Activated T-helper 1 cell treated with anti-CD3 and anti-CD28 coated beads, Interleukin-12 subunit alpha, Interleukin-12 subunit beta, Interleukin-2, Interleukin-4 antibody, amounts not matched to agents 30 ng/mL and 10 ng/mL and 1 ng/mL, durations not matched to agents 14 hours and 24 hours and 36 hours (primary cell): Measurements from ENCODE around the gene PIK3C2G. TPM values are rescaled to one million over a fixed set of nuclear protein-coding genes. Genes with fewer than 3 reads are reported as not detected.

ENCODE experiments used
- DNase-seq: peaks from one replicate; pipeline ENCODE4 v3.0.0; 2021; ENCODE audit warnings: low spot score
- H3K27ac Mint-ChIP-seq: one replicate; pipeline ENCODE4 v1.8.0; 2021; ENCODE audit warnings: mild to moderate bottlenecking, mixed read lengths
- H3K27me3 Mint-ChIP-seq: one replicate; pipeline ENCODE4 v1.8.0; 2022; ENCODE audit warnings: mild to moderate bottlenecking, moderate library complexity, mixed read lengths; ENCODE audit not compliant: insufficient read depth
- H3K36me3 Mint-ChIP-seq: one replicate; pipeline ENCODE4 v1.8.0; 2021; ENCODE audit warnings: low read depth, mixed read lengths
- H3K4me1 Mint-ChIP-seq: one replicate; pipeline ENCODE4 v1.8.0; 2021; ENCODE audit warnings: low read depth, mixed read lengths
- H3K4me3 Mint-ChIP-seq: one replicate; pipeline ENCODE4 v1.8.0; 2021; ENCODE audit warnings: mild to moderate bottlenecking, moderate library complexity, mixed read lengths
- H3K9me3 Mint-ChIP-seq: one replicate; pipeline ENCODE4 v1.8.0; 2021; ENCODE audit warnings: mixed read lengths
- intact Hi-C: fragments of 100-400 bp; cut with micrococcal nuclease; formaldehyde crosslinking; loops from one replicate; pipeline ENCODE4 v1.15.1; 2024
- total RNA-seq: library from RNA; stranded (reverse); gene quantifications from 2 replicates; pipeline ENCODE4 v1.2.3, GENCODE V29; 2022

PIK3C2G gene
- total RNA-seq, 1 donor from 2014 or later = not detected

DNA sequence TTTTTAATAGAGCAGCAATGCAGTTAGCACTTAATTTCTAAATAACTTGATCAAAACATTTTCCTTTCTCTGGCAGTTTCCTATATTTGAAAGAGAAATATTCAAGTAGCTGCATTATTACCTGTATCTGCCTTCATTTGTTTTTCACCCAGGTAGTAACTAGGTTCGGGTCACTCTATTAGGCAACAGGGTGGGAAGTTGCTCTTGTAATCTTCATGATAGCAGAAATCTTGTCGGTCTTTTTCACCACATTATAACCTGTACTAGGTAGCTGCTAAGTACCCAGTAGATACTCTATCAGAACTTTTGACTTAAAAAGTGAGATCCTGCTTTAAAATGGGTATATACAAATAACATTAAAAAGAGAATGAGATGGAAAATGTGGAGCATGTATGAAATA is 2.4 kb upstream of the PIK3C2G start:
- H3K27ac Mint-ChIP-seq = no peak overlapping the region
- no peaks in the 10 kb centered on the region for H3K4me1 Mint-ChIP-seq
- H3K36me3 Mint-ChIP-seq = no peaks in the 10 kb centered on the region
- no peaks in the 10 kb centered on the region for H3K27me3 Mint-ChIP-seq
- peaks cover 3% of the 10 kb centered on the region for H3K9me3 Mint-ChIP-seq
- intact Hi-C loops = no loop called here
- no peak for DNase-seq
- H3K4me3 Mint-ChIP-seq = no peak overlapping the region

DNA sequence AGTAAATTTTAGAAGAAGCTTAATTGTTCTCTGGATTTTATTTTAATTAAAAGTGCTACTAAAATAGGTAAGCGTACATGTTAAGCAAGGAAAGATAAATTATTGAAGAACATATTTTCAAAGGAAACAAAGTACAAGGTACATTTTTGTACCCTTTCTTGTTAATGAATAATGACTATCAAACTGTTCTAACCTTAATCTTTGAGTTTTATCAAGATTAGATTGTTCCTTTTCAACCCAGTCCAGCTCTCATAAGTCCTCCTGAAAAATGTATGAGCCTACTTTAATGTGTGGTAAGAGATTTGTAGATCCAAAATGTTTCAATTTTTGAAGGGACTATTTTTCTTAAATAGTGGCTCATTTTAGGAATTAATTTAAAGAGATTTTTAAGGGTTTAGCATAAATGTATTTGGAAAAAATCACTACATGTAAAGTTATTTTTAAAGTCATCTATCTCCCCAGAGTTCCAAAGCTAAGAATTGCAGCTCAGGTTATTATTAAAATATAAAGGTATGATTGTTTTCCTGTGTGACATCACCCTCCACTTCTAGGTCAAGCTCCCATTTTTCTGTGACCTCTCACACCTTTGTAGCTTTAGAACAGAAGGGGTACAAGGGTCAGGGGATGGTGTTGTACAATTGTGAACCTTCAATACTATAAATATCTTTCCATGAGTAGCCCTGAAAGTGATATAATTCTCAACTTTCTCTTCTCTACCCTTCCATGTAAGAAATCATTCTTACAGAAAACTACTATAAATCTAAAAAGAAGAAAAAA is 1.2 kb upstream of the PIK3C2G start:
- intact Hi-C loops = no loop called here
- Mint-ChIP-seq H3K4me3 (no peak overlapping the region), H3K27me3 (no peaks in the 10 kb centered on the region), H3K27ac (no peak overlapping the region), H3K36me3 (no peaks in the 10 kb centered on the region), H3K4me1 (no peaks in the 10 kb centered on the region), H3K9me3 (peaks cover 3% of the 10 kb centered on the region)
- no peak for DNase-seq

DNA sequence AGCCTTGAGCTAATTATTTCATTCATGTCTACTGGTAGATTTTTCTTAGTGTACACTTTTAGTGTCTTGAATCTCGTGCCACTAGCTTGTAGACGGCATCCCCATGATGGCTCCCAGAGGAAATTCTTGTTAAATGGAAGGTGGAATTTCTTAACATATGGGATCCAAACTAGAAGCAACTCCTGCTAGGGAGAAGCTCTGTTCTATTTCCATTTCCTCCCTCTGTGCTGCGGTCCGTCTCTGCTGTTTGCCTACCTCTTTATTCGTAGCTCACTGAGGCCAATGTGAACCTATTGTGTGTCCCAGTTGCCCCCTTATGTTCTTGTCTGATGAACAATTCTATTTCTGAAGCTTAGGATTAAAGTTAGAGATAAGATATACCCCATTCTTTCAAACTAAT is 588 bp downstream of the PIK3C2G start:
- Mint-ChIP-seq H3K27ac (no peak overlapping the region), H3K27me3 (no peaks in the 10 kb centered on the region), H3K9me3 (no peaks in the 10 kb centered on the region), H3K4me1 (no peaks in the 10 kb centered on the region), H3K36me3 (no peaks in the 10 kb centered on the region), H3K4me3 (no peak overlapping the region)
- no peak for DNase-seq
- intact Hi-C loops = no loop called here

DNA sequence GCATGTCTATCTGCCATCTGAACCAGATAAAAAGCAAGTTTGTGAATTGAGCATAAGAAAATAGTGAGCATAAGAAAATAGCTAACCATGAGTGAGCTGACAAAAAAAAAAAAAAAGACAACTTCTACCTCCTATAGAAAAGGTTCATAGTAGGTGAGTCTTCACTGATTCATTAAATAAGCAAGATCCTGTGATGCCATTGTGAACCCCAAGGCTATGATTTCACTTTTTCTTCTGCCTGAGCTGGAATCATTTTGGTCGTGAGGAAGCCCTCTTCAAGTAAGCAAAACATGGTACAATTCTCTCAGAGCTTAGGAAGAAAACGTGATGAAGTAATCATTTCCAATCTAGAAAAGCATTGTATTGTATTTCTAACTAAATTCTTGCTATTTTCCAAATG is 1.2 kb downstream of the PIK3C2G start:
- H3K9me3 Mint-ChIP-seq = no peaks in the 10 kb centered on the region
- H3K27ac Mint-ChIP-seq = no peak overlapping the region
- H3K4me3 Mint-ChIP-seq = no peak overlapping the region
- no peak for DNase-seq
- H3K36me3 Mint-ChIP-seq = no peaks in the 10 kb centered on the region
- intact Hi-C loops = no loop called here
- no peaks in the 10 kb centered on the region for H3K4me1 Mint-ChIP-seq
- no peaks in the 10 kb centered on the region for H3K27me3 Mint-ChIP-seq

DNA sequence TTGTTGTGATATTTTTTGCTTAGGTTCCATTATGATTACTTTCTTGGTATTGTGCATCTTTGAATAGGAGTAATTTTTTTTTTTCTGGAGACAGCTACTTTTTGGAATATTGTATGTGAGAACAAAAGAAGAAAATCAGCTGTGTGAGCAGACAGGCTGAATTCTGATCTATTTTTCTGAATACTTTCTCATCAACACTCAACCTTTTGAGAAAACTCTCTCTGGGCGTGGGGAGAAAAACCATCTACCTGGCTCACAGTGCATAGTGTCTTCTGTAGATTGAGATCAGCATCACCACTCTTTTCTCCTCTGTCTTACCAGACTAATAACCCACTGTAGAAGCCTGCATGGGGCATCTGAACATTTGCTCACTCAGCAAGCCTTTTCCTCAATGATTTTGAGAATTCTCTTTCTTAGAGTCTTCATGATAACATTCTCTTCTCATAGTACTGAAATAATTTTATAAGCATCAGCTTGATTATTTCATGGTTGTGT is 3.3 kb downstream of the PIK3C2G start:
- intact Hi-C loops = no loop called here
- no peaks in the 10 kb centered on the region for H3K9me3 Mint-ChIP-seq
- no peaks in the 10 kb centered on the region for H3K27me3 Mint-ChIP-seq
- no peaks in the 10 kb centered on the region for H3K36me3 Mint-ChIP-seq
- H3K4me3 Mint-ChIP-seq = no peak overlapping the region
- DNase-seq = no peak
- no peak overlapping the region for H3K27ac Mint-ChIP-seq
- H3K4me1 Mint-ChIP-seq = no peaks in the 10 kb centered on the region

DNA sequence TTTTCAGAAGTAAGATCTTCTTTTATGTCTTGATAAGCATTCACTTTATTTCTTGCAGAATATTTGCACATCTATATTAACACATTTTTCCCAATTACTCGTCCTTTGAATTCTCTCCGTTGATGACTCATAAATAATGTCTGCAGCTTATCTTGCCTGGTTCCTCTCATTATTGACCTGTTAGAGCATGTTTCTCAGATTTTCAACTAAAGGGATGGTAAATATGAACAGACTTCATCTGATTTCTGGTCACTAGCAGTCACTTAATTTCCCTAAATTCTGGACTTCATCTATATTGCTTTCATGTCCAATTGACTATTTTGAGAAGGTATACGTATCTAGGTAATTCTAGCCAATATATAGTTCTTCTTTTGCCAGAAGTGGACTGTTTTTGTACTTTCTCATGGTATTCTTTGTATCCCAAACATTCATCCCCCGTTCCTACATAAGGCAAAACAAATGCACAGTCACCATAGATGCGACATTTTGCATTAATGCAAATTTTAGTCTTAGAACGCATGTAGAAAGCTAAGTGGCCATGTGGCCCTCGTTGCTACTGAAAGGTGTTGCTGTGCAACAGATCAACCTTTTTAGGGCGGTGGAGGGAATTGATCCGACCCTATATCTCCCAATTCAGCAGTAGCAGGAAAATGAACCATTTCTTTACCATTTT is 6.2 kb downstream of the PIK3C2G start:
- Mint-ChIP-seq H3K27me3 (no peaks in the 10 kb centered on the region), H3K36me3 (no peaks in the 10 kb centered on the region), H3K4me1 (no peaks in the 10 kb centered on the region), H3K27ac (no peak overlapping the region), H3K4me3 (no peak overlapping the region), H3K9me3 (no peaks in the 10 kb centered on the region)
- no peak for DNase-seq
- intact Hi-C loops = no loop called here

DNA sequence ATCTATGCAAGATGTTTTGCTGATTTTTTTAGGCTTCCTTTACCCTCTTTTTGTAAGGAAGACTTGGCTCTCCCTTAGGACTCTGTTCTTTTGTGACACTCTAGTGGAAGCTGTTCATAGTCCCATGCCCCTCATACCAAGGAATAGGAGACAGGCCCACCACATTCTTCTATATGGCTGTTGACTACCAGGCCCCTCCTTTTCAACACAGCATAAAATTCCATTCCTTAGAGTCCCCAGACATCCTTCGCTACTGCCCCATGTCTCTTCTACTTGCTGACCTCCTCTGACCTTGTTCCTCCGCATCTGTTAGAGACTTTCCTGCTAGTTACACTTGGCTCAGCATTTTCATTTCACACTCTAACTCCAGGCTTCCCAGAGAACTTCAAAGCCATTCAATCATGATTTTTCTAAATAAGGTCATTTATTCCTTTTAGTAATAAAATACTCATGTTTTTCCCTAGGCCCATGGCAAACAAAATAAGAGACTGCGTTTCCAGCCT is 9.7 kb downstream of the PIK3C2G start:
- DNase-seq = no peak
- intact Hi-C loops = no loop called here
- H3K27ac Mint-ChIP-seq = no peak overlapping the region
- no peak overlapping the region for H3K4me3 Mint-ChIP-seq
- no peaks in the 10 kb centered on the region for H3K27me3 Mint-ChIP-seq
- no peaks in the 10 kb centered on the region for H3K4me1 Mint-ChIP-seq
- no peaks in the 10 kb centered on the region for H3K9me3 Mint-ChIP-seq
- H3K36me3 Mint-ChIP-seq = no peaks in the 10 kb centered on the region

DNA sequence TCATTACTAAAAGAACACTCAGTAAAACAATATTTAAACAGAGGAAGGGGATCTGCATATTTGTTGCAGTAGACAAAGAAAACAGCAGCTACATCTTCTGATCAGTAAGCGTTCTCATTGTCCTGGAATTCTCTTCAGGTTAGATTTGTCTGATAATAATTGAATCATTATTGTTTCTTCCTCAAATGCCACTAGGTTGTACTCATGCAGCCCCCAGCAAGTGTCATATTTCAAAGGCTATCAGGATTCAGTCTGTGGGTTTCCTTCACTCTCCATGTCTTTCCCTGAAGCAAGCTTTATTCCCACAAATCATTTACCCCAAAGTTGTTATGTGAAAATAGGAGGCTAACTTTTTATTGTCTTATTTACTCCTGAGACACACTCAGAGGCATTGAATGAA is 14.7 kb downstream of the PIK3C2G start:
- no peak overlapping the region for H3K4me3 Mint-ChIP-seq
- H3K27me3 Mint-ChIP-seq = no peaks in the 10 kb centered on the region
- no peaks in the 10 kb centered on the region for H3K36me3 Mint-ChIP-seq
- no peaks in the 10 kb centered on the region for H3K4me1 Mint-ChIP-seq
- intact Hi-C loops = no loop called here
- no peak for DNase-seq
- H3K9me3 Mint-ChIP-seq = no peaks in the 10 kb centered on the region
- no peak overlapping the region for H3K27ac Mint-ChIP-seq

DNA sequence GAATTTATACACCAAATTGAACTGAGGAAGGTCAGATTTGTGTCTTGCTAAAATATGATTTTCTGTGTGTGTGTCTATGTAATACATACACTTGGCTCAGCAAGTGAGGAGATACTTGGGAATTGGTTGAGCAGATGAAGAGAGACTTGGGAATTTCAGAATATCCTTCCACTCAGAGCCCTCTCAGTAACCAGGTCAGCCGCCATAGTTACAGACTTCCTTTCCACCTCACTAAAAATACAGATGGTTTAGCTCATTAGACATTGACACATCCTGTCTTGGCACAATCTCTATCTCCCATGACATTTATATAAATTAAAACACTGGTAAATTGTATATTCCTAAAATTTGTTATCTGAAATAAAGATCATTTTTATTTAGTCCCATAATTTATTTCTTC is 15.9 kb downstream of the PIK3C2G start:
- no peak for DNase-seq
- Mint-ChIP-seq H3K4me3 (no peak overlapping the region), H3K36me3 (no peaks in the 10 kb centered on the region), H3K9me3 (no peaks in the 10 kb centered on the region), H3K27ac (no peak overlapping the region), H3K4me1 (no peaks in the 10 kb centered on the region), H3K27me3 (no peaks in the 10 kb centered on the region)
- intact Hi-C loops = no loop called here

DNA sequence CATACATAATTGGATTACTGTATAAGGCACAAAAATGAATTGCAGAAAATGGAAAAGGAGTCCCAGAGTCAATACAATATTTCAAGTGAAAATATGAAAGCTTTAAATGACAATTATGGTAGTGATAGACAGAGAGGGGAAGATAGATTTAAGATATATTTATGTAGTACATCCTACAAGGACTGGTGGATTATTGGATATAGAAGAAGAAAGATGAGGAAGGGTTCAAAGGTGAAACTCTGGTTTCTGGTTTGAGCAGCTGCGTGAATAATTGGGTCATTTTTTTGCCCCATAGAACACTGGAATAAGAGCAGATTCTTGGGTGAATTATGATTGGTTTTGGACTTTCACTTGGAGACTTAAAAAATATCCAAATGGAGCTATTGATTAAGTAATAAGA is 19.4 kb downstream of the PIK3C2G start:
- no peak overlapping the region for H3K4me3 Mint-ChIP-seq
- intact Hi-C loops = no loop called here
- DNase-seq = no peak
- peaks cover 4% of the 10 kb centered on the region for H3K9me3 Mint-ChIP-seq
- H3K4me1 Mint-ChIP-seq = no peaks in the 10 kb centered on the region
- H3K27me3 Mint-ChIP-seq = no peaks in the 10 kb centered on the region
- H3K27ac Mint-ChIP-seq = no peak overlapping the region
- no peaks in the 10 kb centered on the region for H3K36me3 Mint-ChIP-seq

DNA sequence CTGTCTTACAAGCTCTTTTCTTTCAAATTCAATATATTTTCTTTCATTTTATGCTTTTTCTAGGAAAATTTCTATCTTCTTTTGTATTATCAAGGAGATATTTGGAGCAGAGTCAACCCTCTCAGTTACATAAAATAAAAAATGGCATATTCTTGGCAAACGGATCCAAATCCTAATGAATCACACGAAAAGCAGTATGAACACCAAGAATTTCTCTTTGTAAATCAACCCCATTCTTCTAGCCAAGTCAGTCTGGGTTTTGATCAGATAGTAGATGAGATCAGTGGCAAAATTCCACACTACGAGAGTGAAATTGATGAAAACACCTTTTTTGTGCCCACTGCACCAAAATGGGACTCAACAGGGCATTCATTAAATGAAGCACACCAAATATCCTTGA is 20.6 kb downstream of the PIK3C2G start:
- Mint-ChIP-seq H3K9me3 (peaks cover 4% of the 10 kb centered on the region), H3K27ac (no peak overlapping the region), H3K4me1 (no peaks in the 10 kb centered on the region), H3K36me3 (no peaks in the 10 kb centered on the region), H3K4me3 (no peak overlapping the region), H3K27me3 (no peaks in the 10 kb centered on the region)
- intact Hi-C loops = no loop called here
- no peak for DNase-seq

DNA sequence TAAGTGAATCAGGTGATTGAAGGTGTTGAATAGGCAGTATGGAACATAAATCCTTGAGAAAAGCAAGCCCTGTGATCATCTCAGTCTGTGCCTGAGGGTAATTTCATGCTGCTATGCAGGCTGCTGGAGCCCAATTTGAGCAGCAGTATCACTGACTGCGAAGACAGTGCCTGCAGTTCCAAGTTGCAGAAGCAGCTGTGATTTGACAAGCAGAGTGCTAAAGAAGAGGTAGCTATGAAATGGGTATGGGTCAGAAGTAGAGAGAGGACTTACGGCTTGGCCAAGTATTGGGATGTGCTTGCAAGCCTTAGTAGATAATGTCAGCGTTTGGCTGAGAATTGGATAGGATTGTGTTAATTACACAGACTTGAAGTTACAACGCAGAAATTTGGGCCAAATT is 22.5 kb downstream of the PIK3C2G start:
- H3K9me3 Mint-ChIP-seq = peaks cover 6% of the 10 kb centered on the region
- no peaks in the 10 kb centered on the region for H3K4me1 Mint-ChIP-seq
- DNase-seq = no peak
- intact Hi-C loops = no loop called here
- no peak overlapping the region for H3K4me3 Mint-ChIP-seq
- H3K27me3 Mint-ChIP-seq = no peaks in the 10 kb centered on the region
- no peak overlapping the region for H3K27ac Mint-ChIP-seq
- no peaks in the 10 kb centered on the region for H3K36me3 Mint-ChIP-seq

DNA sequence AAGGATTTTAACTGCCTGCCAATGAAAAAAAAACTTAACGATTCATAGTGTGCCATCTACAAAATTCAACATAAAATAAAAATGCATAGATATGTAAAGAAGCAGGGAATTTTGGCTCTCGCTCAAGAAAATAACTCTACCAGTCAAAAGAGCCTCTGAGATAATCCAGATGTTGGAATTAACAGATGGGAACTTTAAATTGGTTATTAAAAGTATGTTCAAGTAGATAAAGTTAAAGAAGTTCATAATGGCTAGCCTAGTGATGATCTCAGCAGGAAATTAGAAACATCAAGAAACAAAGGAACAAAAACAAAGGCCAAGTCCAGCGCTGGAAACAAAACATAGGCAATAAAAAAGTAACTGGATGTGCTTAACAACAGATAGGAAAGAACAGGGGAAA is 23.1 kb downstream of the PIK3C2G start:
- no peak overlapping the region for H3K4me3 Mint-ChIP-seq
- H3K27ac Mint-ChIP-seq = no peak overlapping the region
- H3K4me1 Mint-ChIP-seq = no peaks in the 10 kb centered on the region
- no peak for DNase-seq
- H3K36me3 Mint-ChIP-seq = no peaks in the 10 kb centered on the region
- peaks cover 6% of the 10 kb centered on the region for H3K9me3 Mint-ChIP-seq
- H3K27me3 Mint-ChIP-seq = no peaks in the 10 kb centered on the region
- intact Hi-C loops = no loop called here
